RPMI8226 (cell line): ENCODE measurements around the gene IGFLR1.
A peak's percentile ranks its signal among the peaks of the same experiment; 100 is the strongest.
"Not testable (repeated sequence)": the region's sequence is repeated elsewhere in the genome, so short reads cannot be mapped to it uniquely, and the experiment has no call there.

Source experiments
- DNase-seq: peaks from one replicate; pipeline ENCODE4 v3.0.0-alpha.2; 2015

The IGFLR1 gene

GRCh38 chr19:35704218-35704617 is 38.0 kb downstream of the IGFLR1 start, which contains the start of gene ZBTB32:
TSS of gene ZBTB32 (plus strand) at chr19:35704558. CDS start at chr19:35714627, 10,069 bp downstream.
- DNase-seq, result no peak

DNA sequence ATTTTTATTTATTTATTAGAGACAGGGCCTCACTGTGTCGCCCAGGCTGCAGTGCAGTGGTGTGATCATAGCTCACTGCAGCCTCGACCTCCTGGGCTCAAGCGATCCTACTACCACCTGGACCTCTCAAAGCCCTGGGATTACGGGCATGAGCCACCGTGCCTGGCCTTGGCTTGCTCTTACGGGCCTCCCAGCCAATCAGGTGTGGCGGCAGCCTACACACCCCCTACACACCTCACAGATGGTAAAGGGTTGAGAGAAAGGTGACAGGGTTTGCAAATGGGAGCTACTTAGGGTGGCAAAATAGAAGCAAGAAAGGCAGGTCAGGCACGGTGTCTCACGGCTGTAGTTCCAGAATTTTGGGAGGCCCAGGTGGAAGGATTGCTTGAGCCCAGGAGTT is 38.9 kb downstream of the IGFLR1 start:
- DNase-seq, result peak; percentile 11

DNA sequence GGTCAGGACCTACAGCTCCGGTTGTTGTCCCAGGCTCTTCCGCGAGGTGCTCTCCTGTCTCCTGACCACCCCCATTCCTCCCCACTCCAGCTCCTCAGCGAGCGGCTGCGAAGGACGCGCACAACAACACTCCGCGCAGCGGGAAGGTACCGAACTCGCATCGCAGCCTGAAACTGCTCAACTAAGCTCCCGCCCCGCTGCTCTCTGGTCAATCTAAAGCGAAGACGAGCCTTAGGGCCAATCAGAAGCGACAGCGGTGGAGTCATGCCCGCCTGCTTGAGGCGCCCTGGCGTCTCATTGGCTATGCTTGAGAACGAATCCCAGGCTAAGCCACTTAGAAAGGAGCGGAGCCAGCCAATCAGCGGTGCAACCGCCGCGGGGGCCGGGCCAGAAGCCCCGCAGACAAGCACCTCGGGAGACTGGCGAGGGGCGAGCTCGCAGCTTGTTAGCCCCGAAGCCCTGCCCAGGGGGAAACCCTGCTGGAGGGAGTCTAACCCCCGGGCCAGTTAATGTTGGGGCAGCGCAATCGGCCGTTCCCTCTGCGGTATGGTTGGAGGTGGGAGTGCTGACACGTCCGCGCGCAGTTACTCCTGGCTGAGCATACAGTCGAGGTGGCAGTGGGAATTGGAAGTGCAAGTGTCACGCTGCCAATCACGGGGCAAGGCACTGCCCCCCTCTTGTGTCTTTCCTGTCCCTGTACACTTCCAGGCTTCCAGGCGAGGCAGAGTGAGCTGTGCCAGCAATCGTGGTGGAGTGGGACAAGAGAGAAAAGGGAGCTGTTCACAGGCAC is 39.8 kb downstream of the IGFLR1 start:
- peak; percentile 94 for DNase-seq

DNA sequence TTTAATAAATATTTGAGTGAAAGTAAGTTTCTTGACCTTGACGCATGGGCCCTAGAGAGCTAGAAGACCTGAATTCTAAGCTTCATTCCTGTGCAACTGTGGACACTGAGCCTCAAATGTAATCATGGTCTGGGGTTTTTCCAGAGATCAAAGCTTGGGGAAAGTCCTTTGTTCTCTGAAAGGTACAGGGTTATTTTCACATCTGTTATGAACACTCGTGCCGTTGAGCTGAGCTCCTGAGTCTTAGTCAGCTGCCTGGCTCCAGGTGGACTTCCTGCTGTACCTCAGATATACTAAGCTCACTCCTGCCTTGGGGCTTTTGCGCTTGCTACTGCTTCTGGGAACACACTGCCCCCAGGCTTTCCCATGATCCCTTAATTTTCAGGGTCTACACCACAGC is 45.4 kb downstream of the IGFLR1 start:
- DNase-seq, result no peak

DNA sequence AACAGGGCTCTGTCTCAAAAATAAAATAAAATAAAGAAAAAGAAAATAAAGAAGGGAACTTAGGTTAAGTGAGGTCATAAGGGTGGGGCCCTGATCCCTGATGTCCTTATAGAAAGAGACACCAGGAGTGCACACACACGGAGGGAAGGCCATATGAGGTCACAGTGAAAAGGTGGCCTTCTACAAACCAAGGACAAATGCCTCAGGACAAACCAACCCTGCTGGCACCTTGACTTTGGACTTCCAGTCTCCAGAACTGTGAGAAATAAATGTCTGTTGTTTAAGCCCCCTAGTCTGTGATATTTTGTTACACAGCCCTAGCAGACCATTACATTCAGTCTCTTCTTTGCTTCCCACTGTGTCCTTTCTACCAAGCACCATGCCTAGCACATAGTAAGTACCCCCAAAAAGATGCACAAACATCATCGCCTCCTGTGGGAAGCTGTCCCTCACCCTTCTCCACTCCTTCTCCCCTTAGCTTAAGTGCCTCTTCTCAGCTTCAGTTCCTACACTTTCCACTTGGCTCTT is 46.3 kb downstream of the IGFLR1 start:
- no peak for DNase-seq

DNA sequence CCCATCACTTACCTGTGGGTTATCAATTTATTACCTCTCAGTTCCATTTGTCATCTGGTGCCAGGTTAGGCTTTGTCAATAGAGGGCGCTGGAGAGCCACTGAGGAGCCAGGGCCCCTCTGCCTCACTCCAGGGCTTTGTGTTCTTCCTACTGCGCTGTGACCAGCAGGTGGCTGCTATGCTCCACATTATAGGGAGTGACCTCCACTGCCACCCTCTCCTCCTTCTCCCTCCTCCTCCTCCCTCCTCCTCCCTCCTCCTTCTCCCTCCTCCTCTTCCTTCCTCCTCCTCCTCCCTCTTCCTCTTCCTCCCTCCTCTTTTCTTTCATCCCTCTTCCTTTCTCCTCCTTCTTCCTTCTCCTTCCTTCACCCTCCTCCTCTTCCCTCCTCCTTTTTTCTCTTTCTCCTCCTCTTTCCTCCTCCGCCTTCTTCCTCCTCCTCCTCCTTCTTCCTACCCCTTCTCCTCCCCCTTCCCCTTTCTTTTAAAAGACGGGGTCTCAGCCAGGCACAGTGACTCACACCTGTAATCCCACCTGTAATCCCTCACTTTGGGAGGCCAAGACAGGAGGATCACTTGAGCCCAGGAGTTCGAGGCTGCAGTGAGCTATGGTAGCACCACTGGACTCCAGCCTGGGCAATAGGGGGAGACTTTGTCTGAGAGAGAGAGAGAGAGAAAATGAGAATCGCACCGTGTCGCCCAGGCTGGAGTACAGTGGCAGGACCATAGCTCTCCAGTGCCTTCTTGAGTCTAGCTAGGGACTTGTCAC is 48.2 kb downstream of the IGFLR1 start:
- peak; percentile 88 for DNase-seq

DNA sequence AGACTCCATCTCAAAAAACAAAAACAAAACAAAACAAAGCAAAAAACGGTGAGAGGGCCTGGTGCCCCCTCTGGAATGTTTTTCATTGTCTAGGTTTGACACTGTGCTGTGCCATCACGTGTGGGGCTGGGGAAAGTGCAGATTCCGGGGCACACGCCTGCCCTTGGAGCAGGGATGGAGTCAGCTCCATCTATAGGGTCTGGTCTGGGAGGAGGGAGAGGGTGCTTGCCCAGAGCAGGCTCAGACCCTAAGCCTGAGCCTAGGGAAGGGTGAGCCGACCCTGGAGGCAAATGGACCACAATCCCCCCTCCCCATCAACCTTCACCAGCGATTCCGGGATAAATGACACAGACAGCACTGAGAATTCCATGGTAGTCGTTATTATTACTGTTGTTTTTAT is 48.8 kb downstream of the IGFLR1 start:
- no peak for DNase-seq

GRCh38 chr19:35692010-35692409 is 50.2 kb downstream of the IGFLR1 start:
- DNase-seq, result peak; percentile 69

GRCh38 chr19:35691106-35691505 is 51.1 kb downstream of the IGFLR1 start:
- DNase-seq, result not testable (repeated sequence)

DNA sequence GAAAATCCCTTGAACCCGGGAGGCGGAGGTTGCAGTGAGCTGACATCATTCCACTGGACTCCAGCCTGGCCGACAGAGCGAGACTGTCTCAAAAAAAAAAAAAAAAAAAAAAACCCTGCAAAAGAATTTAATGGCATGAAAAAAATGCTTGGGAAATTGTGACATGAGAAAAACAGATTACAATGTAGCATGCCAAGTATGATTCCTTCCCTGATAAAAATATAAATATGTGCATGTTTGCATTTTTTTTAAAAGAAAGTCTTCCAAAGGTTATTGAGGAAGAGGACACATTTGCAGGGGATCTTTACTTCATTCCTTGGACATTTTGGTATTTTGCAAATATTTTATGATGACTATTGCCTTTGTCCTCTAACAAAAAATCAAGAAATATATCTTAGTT is 52.4 kb downstream of the IGFLR1 start:
- DNase-seq, result no peak
